Right atrium auricular region (tissue), 2 donors: ENCODE data around the gene CD226. TPM values are rescaled to one million over a fixed set of nuclear protein-coding genes. Genes with fewer than 3 reads are reported as not detected.
"Not testable (repeated sequence)": the region's sequence is repeated elsewhere in the genome, so short reads cannot be mapped to it uniquely, and the experiment has no call there.

Experiments used
- DNase-seq: peaks from one replicate; pipeline ENCODE4 v3.0.0-alpha.2; 2019; ENCODE audit warnings: low spot score
- H3K27ac ChIP-seq, 2 donors: fragments of 200-600 bp; sonication (generic); 1 replicate in 1 of 2; 2 replicates in 1 of 2; pipeline ENCODE4 v1.5.1; 2016 to 2019
- H3K27me3 ChIP-seq, 2 donors: fragments of 200-600 bp; sonication (generic); one replicate each; pipeline versions ENCODE4 v1.5.1 to v1.6.0; 2017 to 2019
- H3K36me3 ChIP-seq: fragments of 200-600 bp; sonication (generic); one replicate; pipeline ENCODE4 v1.5.1; 2016
- H3K4me1 ChIP-seq, 2 donors: fragments of 200-600 bp; sonication (generic); one replicate each; pipeline versions ENCODE4 v1.5.1 to v1.6.0; 2017 to 2019
- H3K4me3 ChIP-seq, 2 donors: fragments of 200-600 bp; sonication (generic); 1 replicate in 1 of 2; 2 replicates in 1 of 2; pipeline ENCODE4 v1.5.1; 2017 to 2019; ENCODE audit warnings: mild to moderate bottlenecking in 1 of 2, moderate library complexity in 1 of 2
- H3K9me3 ChIP-seq, 2 donors: fragments of 200-600 bp; sonication (generic); one replicate each; pipeline ENCODE4 v1.5.1; 2019
- total RNA-seq, 2 donors: library from RNA; depleted of rRNA; stranded (reverse); fragments of >200 nt; gene quantifications; one replicate each; pipeline ENCODE4 v1.1.0, GENCODE V29; 2016
- TF ChIP-seq, protein P1 (sequence below), 2 donors: fragments of 200-600 bp; sonication (generic); IDR thresholded peaks; one replicate each; pipeline ENCODE4 v1.5.1; 2019; ENCODE audit warnings: antibody characterized with exemption in 2 of 2

CD226 gene
- total RNA-seq, 2 donors from 2014 or later = 0.22 to 1.3 TPM

DNA sequence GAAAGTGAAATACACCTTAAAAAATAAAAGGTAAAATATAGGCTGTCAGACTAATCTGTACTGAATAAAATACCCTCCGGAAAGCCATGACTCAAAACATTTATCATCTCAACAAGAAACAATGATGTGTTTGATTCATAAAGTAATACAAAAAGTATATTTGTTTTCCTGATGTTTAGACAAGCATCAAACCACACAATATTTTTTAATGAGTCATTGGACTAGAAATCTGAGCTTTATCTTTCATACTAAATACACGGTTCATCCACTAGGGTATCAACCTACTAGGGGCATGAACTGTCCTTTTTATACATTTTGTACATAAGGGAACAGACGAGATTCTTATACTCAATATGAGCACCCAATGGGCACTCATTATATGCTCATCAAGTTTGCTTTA, 31.3 kb downstream of the CD226 start:
- H3K4me3 ChIP-seq = no peak overlapping the region
- H3K36me3 ChIP-seq = no peaks in the 10 kb centered on the region
- TF ChIP-seq, protein P1, sequence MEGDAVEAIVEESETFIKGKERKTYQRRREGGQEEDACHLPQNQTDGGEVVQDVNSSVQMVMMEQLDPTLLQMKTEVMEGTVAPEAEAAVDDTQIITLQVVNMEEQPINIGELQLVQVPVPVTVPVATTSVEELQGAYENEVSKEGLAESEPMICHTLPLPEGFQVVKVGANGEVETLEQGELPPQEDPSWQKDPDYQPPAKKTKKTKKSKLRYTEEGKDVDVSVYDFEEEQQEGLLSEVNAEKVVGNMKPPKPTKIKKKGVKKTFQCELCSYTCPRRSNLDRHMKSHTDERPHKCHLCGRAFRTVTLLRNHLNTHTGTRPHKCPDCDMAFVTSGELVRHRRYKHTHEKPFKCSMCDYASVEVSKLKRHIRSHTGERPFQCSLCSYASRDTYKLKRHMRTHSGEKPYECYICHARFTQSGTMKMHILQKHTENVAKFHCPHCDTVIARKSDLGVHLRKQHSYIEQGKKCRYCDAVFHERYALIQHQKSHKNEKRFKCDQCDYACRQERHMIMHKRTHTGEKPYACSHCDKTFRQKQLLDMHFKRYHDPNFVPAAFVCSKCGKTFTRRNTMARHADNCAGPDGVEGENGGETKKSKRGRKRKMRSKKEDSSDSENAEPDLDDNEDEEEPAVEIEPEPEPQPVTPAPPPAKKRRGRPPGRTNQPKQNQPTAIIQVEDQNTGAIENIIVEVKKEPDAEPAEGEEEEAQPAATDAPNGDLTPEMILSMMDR (IDR thresholded peaks at IDR 0.05) = no peak
- no peaks in the 10 kb centered on the region for H3K9me3 ChIP-seq
- H3K27me3 ChIP-seq = no peaks in the 10 kb centered on the region
- no peak for DNase-seq
- H3K4me1 ChIP-seq = no peaks in the 10 kb centered on the region
- no peak overlapping the region for H3K27ac ChIP-seq

DNA sequence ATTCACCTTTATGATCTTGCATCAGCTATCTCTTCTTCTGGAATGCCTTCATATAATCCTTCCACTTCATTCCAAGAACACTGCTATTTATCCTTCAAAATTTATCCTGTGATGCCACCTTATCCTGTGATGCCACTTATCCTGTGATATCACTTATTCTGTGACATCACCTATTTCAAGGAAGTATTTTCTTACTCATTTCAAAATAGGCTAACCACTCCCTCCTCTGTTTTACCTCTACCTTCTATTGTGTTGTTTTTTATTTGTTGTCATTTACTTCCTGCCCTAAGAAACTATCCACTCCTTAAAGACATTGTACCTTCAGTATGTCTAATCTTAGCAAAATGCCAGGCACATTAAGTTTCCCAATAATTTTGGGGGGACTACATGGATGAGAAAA, 38.8 kb downstream of the CD226 start:
- TF ChIP-seq, protein P1 (IDR thresholded peaks at IDR 0.05) = no peak
- Histone ChIP-seq H3K9me3 (no peaks in the 10 kb centered on the region), H3K36me3 (no peaks in the 10 kb centered on the region), H3K27me3 (no peaks in the 10 kb centered on the region), H3K4me3 (no peak overlapping the region), H3K27ac (no peak overlapping the region), H3K4me1 (no peaks in the 10 kb centered on the region)
- DNase-seq = no peak

DNA sequence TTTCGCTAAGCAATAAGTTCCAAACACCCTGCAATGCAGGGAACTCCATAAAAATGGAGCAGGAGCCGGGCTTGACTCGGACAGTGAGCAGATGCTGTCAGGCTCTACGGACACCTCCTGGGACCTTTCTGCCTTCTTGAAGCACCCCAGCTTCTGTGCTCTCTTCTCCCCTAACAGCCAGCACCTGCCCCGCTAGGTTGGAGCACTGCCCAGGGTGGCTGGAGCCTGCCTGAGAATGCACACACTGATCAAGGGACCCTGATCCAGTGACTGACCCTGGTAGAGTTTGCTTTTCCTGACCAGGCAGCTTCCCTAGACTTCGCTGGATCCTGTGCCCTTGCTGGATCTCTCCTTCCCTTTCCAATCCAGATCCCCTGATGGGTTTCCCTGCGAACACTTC, 40.9 kb downstream of the CD226 start:
- H3K4me3 ChIP-seq = no peak overlapping the region
- H3K36me3 ChIP-seq = no peaks in the 10 kb centered on the region
- DNase-seq = no peak
- H3K27ac ChIP-seq = no peak overlapping the region
- no peaks in the 10 kb centered on the region for H3K9me3 ChIP-seq
- H3K4me1 ChIP-seq = no peaks in the 10 kb centered on the region
- no peaks in the 10 kb centered on the region for H3K27me3 ChIP-seq
- TF ChIP-seq, protein P1 (IDR thresholded peaks at IDR 0.05) = no peak

DNA sequence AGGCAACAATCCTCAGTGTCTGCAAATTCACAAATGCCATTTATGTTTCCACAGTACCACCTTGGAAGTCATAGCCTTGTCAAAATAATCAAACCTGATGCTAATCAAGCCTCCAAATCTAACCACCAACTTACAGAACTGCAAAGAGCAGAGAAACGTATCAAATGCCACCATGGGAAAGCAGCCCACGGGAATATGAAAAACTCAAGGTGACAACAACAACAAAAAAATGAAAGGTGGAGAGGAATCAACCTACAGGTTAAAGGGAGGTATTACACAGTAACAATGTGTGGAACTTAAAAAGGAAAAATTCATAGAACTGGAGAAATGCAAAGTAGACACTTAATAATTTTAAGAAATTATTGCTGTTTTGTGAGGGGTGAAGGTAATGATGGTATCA, 46.7 kb downstream of the CD226 start:
- TF ChIP-seq, protein P1 (IDR thresholded peaks at IDR 0.05) = peak in 1 of 2 donors; percentile 11
- H3K9me3 ChIP-seq = no peaks in the 10 kb centered on the region
- H3K27me3 ChIP-seq = no peaks in the 10 kb centered on the region
- no peak for DNase-seq
- no peak overlapping the region for H3K27ac ChIP-seq
- H3K4me3 ChIP-seq = no peak overlapping the region
- no peaks in the 10 kb centered on the region for H3K4me1 ChIP-seq
- no peaks in the 10 kb centered on the region for H3K36me3 ChIP-seq

DNA sequence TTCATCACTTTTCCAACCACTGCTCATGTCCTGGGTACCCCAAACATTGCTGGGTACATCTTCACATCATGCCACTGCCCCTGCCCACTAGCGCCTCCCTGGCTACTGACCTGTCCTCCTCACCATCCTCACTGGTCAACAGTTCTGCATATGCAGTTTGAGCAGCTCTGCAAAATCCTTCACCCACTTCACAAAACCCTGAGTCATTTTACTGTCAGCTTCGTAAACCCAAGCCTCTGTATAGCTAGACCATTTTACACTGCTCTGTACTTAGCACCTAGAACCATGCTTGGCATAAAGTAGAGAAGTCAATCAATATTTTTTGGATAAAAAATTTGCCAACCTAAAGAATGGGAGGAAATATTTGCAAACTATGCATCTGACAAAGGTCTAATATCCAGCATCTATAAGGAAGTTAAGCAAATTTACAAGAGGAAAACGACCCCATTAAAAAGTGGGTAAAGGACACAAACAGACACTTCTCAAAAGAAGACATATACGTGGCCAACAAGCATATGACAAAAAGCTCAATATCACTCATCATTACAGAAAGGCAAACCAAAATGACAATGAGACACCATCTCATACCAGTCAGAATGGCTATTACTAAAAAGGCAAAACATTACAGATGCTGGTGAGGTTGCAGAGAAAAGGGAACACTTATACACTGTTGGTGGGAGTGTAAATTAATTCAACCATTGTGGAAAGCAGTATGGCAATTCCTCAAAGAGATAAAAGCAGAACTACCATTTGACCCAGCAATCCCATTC, 48.3 kb downstream of the CD226 start:
- H3K9me3 ChIP-seq, H3K36me3 ChIP-seq, DNase-seq, H3K4me1 ChIP-seq, H3K27ac ChIP-seq, H3K27me3 ChIP-seq, H3K4me3 ChIP-seq: not testable (repeated sequence)

DNA sequence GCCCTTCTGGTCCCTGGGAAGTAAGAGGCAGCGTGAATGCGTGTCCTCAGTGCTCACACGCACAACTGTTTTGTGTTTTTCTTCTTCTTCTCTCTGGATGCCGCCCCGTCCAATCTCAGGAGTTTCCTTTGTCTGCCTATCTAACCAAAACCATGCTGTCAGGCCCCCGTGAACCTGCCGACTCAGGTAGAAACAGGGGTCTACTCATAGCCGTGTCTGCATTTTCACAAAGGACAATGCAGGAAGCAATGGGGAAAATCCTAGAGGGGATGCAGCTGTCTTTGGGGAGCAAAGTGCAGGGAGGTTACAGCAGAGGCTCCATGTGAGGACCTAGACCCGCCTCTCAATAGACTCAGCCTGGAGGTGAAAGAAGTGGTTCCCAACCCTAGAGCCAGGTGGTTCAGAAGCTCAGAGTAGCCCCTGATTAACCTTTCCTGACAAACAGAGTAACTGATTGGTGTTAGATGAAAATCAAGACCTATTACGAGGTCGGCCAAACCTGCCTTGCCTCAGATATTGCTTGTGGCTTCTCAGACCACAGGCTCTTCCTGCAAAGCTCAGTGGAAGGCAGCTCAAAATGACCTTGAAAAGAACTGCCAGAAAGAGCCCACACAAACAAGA, 49.3 kb downstream of the CD226 start:
- DNase-seq = no peak
- Histone ChIP-seq H3K27ac (no peak overlapping the region), H3K9me3 (no peaks in the 10 kb centered on the region), H3K27me3 (no peaks in the 10 kb centered on the region), H3K4me3 (no peak overlapping the region), H3K4me1 (no peaks in the 10 kb centered on the region), H3K36me3 (no peaks in the 10 kb centered on the region)
- TF ChIP-seq, protein P1 (IDR thresholded peaks at IDR 0.05) = no peak
